SK-N-SH (cell line): ENCODE measurements around the gene DOCK8. TPM values are rescaled to one million over a fixed set of nuclear protein-coding genes. Genes with fewer than 3 reads are reported as not detected.

Source experiments
- CTCF ChIA-PET: fragments of 300-600, 350-600 bp; formaldehyde crosslinking; extraction: SDS; loops from one replicate; lab custom pipeline; 2021; lab: Yijun Ruan, JAX
- POLR2A ChIA-PET: fragments of 350-600 bp; sonication (Branson Sonifier 250); formaldehyde crosslinking; extraction: SDS; loops from one replicate; lab custom pipeline; 2020; ENCODE audit warnings: antibody characterized with exemption, inconsistent platforms; lab: Yijun Ruan, JAX
- DNase-seq: peaks from one replicate; pipeline ENCODE4 v3.0.0; 2012
- H2AFZ ChIP-seq: fragments of 200-600 bp; sonication (generic); 2 replicates; pipeline ENCODE4 v1.8.1; 2016; ENCODE audit warnings: antibody characterized with exemption, mild to moderate bottlenecking, low read depth
- H3F3A ChIP-seq: fragments of 200-600 bp; sonication (generic); replicated peaks from 2 replicates; pipeline ENCODE3; 2016; ENCODE audit warnings: antibody characterized with exemption, mild to moderate bottlenecking; ENCODE audit not compliant: insufficient read depth
- H3K27ac ChIP-seq, 2 experiments: fragments of 200-500 bp in 1 of 2; fragments of 200-600 bp in 1 of 2; sonication (Bioruptor generic) in 1 of 2; sonication (generic), shearing (Covaris generic) in 1 of 2; 2 replicates each; pipeline versions ENCODE4 v1.5.1 to v1.6.1; 2014 to 2016; ENCODE audit warnings: low read depth in 2 of 2, inconsistent platforms in 1 of 2, low read length in 1 of 2, mild to moderate bottlenecking in 1 of 2, mixed read lengths in 1 of 2
- H3K27me3 ChIP-seq: fragments of 200-600 bp; sonication (generic), shearing (Covaris generic); 2 replicates; pipeline ENCODE4 v1.6.1; 2016; ENCODE audit warnings: mixed run types; ENCODE audit not compliant: insufficient read depth
- H3K36me3 ChIP-seq, 2 experiments: fragments of 200-500 bp in 1 of 2; fragments of 200-600 bp in 1 of 2; sonication (Bioruptor generic) in 1 of 2; sonication (generic) in 1 of 2; replicated peaks in 1 of 2; 2 replicates each; pipeline versions ENCODE3 to v1.5.1; 2014 to 2016; ENCODE audit warnings: low read length in 1 of 2, mild to moderate bottlenecking in 1 of 2; ENCODE audit not compliant: insufficient read depth in 2 of 2, control insufficient read depth in 1 of 2
- H3K4me1 ChIP-seq, 2 experiments: fragments of 200-500 bp in 1 of 2; fragments of 200-600 bp in 1 of 2; sonication (Bioruptor generic) in 1 of 2; sonication (generic), shearing (Covaris generic) in 1 of 2; 2 replicates each; pipeline versions ENCODE4 v1.5.1 to v1.6.1; 2014 to 2016; ENCODE audit warnings: low read depth in 1 of 2, low read length in 1 of 2, mixed run types in 1 of 2; ENCODE audit not compliant: insufficient read depth in 2 of 2, control insufficient read depth in 1 of 2
- H3K4me2 ChIP-seq: fragments of 200-600 bp; sonication (generic), shearing (Covaris generic); 2 replicates; pipeline ENCODE4 v1.6.1; 2017; ENCODE audit warnings: mixed run types
- H3K4me3 ChIP-seq, 2 experiments: fragments of 200-500 bp in 1 of 2; fragments of 200-600 bp in 1 of 2; sonication (Bioruptor generic) in 1 of 2; sonication (generic), shearing (Covaris generic) in 1 of 2; 2 replicates each; pipeline versions ENCODE4 v1.5.1 to v1.8.1; 2014 to 2016; ENCODE audit warnings: low read depth in 2 of 2, inconsistent platforms in 1 of 2, low read length in 1 of 2, mild to moderate bottlenecking in 1 of 2, mixed read lengths in 1 of 2, moderate library complexity in 1 of 2
- H3K79me2 ChIP-seq: fragments of 200-600 bp; sonication (generic); 2 replicates; pipeline ENCODE4 v1.8.1; 2017; ENCODE audit warnings: mild to moderate bottlenecking; ENCODE audit not compliant: insufficient read depth
- H3K9ac ChIP-seq: fragments of 200-600 bp; sonication (generic); 2 replicates; pipeline ENCODE4 v1.6.1; 2017; ENCODE audit warnings: mixed run types
- H3K9me2 ChIP-seq: fragments of 200-600 bp; sonication (generic); 2 replicates; pipeline ENCODE4 v1.6.1; 2017; ENCODE audit warnings: mixed run types
- H3K9me3 ChIP-seq: fragments of 200-600 bp; sonication (generic); 2 replicates; pipeline ENCODE4 v1.6.1; 2017; ENCODE audit warnings: mixed run types, mild to moderate bottlenecking, moderate library complexity
- H4K20me1 ChIP-seq: fragments of 200-600 bp; sonication (generic); 2 replicates; pipeline ENCODE4 v1.6.1; 2017; ENCODE audit warnings: mild to moderate bottlenecking, mixed run types; ENCODE audit not compliant: insufficient read depth
- EZH2phosphoT487 ChIP-seq: fragments of 200-600 bp; sonication (generic); IDR thresholded peaks from 2 replicates; pipeline ENCODE4 v1.6.1; 2017; ENCODE audit warnings: low read depth, mixed run types, mild to moderate bottlenecking, antibody characterized with exemption, moderate library complexity, borderline replicate concordance
- FOSL2 ChIP-seq: IDR thresholded peaks from 2 replicates; pipeline ENCODE4 v1.4.0; 2012; ENCODE audit warnings: low read depth, mild to moderate bottlenecking, moderate library complexity, borderline replicate concordance
- FOXM1 ChIP-seq: IDR thresholded peaks from 2 replicates; pipeline ENCODE4 v1.4.0; 2012; ENCODE audit warnings: low read depth, mild to moderate bottlenecking
- GABPA ChIP-seq: IDR thresholded peaks from 2 replicates; pipeline ENCODE4 v1.4.0; 2012; ENCODE audit warnings: low read depth, mild to moderate bottlenecking
- JUND ChIP-seq: IDR thresholded peaks from 2 replicates; pipeline ENCODE4 v1.4.0; 2012
- MAX ChIP-seq: IDR thresholded peaks from 2 replicates; pipeline ENCODE4 v1.4.0; 2012; ENCODE audit warnings: low read depth
- MEF2A ChIP-seq: IDR thresholded peaks from 2 replicates; pipeline ENCODE4 v1.4.0; 2012; ENCODE audit warnings: low read depth, borderline replicate concordance
- MXI1 ChIP-seq: IDR thresholded peaks from 2 replicates; pipeline ENCODE4 v1.6.1; 2012; ENCODE audit warnings: mild to moderate bottlenecking, low read depth, low read length, improper control_type of control experiment
- NFIC ChIP-seq: IDR thresholded peaks from 2 replicates; pipeline ENCODE4 v1.4.0; 2012; ENCODE audit warnings: borderline replicate concordance
- NRF1 ChIP-seq: IDR thresholded peaks from 2 replicates; pipeline ENCODE4 v1.6.1; 2012; ENCODE audit warnings: low read depth, mild to moderate bottlenecking, low read length
- RAD21 ChIP-seq: IDR thresholded peaks from 2 replicates; pipeline ENCODE4 v1.6.1; 2012; ENCODE audit warnings: mild to moderate bottlenecking, low read length
- REST ChIP-seq: IDR thresholded peaks from 2 replicates; pipeline ENCODE4 v1.6.1; 2012; ENCODE audit warnings: mild to moderate bottlenecking, low read depth, low read length, moderate library complexity
- SIN3A ChIP-seq: IDR thresholded peaks from 2 replicates; pipeline ENCODE4 v1.6.1; 2012; ENCODE audit warnings: low read depth, mild to moderate bottlenecking, low read length, moderate library complexity, borderline replicate concordance
- SMC3 ChIP-seq: IDR thresholded peaks from 2 replicates; pipeline ENCODE4 v1.6.1; 2012; ENCODE audit warnings: low read depth, low read length, improper control_type of control experiment
- TAF1 ChIP-seq: IDR thresholded peaks from 2 replicates; pipeline ENCODE4 v1.6.1; 2012; ENCODE audit warnings: low read depth, mild to moderate bottlenecking, low read length, moderate library complexity, borderline replicate concordance
- TEAD4 ChIP-seq: IDR thresholded peaks from 2 replicates; pipeline ENCODE4 v1.4.0; 2012; ENCODE audit warnings: mild to moderate bottlenecking, borderline replicate concordance; ENCODE audit not compliant: insufficient read depth
- USF1 ChIP-seq: IDR thresholded peaks from 2 replicates; pipeline ENCODE4 v1.4.0; 2012; ENCODE audit warnings: low read depth, borderline replicate concordance
- ZBTB33 ChIP-seq: IDR thresholded peaks from 2 replicates; pipeline ENCODE4 v1.4.0; 2012; ENCODE audit warnings: low read depth, borderline replicate concordance
- WGBS: methylation state at CpG from one replicate; pipeline ENCODE4 v1.1.6; 2017; ENCODE audit warnings: low lambda C conversion rate; 5-methylcytosine and 5-hydroxymethylcytosine counted together
- polyA plus RNA-seq, 3 experiments: library from polyadenylated mRNA; depleted of rRNA; stranded (reverse); fragments of >200 nt; gene quantifications; 2 replicates each; pipeline ENCODE4 v1.2.3, GENCODE V29; 2012

The DOCK8 gene
- polyA plus RNA-seq, 1 of the 3 experiments (the other 2 are of a cell fraction) = not detected

GRCh38 chr9:373759-374206 is 159.1 kb downstream of the DOCK8 start:
- CTCF ChIA-PET = no interaction called here
- no peak overlapping the region for H3K27ac ChIP-seq

GRCh38 chr9:374736-375135 is 160.1 kb downstream of the DOCK8 start:
- 7% methylated on average over 2 of the region's 2 CpGs for WGBS
- Histone ChIP-seq H3K9ac (no peak overlapping the region), H3K4me1 (no peaks in the 10 kb centered on the region), H3K79me2 (no peaks in the 10 kb centered on the region), H3K9me2 (no peaks in the 10 kb centered on the region), H2AFZ (no peak overlapping the region), H3K27ac (no peak overlapping the region), H3K9me3 (no peaks in the 10 kb centered on the region), H3K36me3 (no peaks in the 10 kb centered on the region), H4K20me1 (no peaks in the 10 kb centered on the region), H3K4me3 (no peak overlapping the region), H3F3A (no peaks in the 10 kb centered on the region), H3K4me2 (no peak overlapping the region), H3K27me3 (peaks cover 34% of the 10 kb centered on the region; the same call in 1 of the 2 replicates)
- no peak for DNase-seq
- ChIA-PET POLR2A (no interaction called here), CTCF (interaction anchor here (1.4 kb wide), 1 partner anchor 635 kb away, joined by 3 read pairs; no protein-coding TSS in a partner anchor)
- TF ChIP-seq NRF1 (no peak), SMC3 (no peak), MXI1 (no peak), GABPA (no peak), MAX (no peak), JUND (no peak), REST (no peak), RAD21 (no peak), FOXM1 (no peak), MEF2A (no peak)

More at GRCh38 chr9:373759-374206, 159.1 kb downstream of the DOCK8 start:
- Histone ChIP-seq H3F3A (no peaks in the 10 kb centered on the region), H3K79me2 (no peaks in the 10 kb centered on the region), H4K20me1 (no peaks in the 10 kb centered on the region), H3K27me3 (peaks cover 34% of the 10 kb centered on the region; the same call in 1 of the 2 replicates), H3K9me2 (no peaks in the 10 kb centered on the region), H3K4me3 (no peak overlapping the region), H3K9me3 (no peaks in the 10 kb centered on the region), H2AFZ (no peak overlapping the region), H3K4me1 (no peaks in the 10 kb centered on the region), H3K36me3 (no peaks in the 10 kb centered on the region), H3K4me2 (no peak overlapping the region), H3K9ac (no peak overlapping the region)
- no peak for DNase-seq
- TF ChIP-seq MEF2A (no peak), SMC3 (no peak), FOXM1 (no peak), ZBTB33 (no peak), USF1 (no peak), MAX (no peak), JUND (no peak), NRF1 (no peak), GABPA (no peak), SIN3A (no peak), TEAD4 (no peak), MXI1 (no peak), NFIC (no peak), TAF1 (no peak), EZH2phosphoT487 (no peak), FOSL2 (no peak)
- POLR2A ChIA-PET = no interaction called here
- WGBS = 21% methylated on average over 3 of the region's 3 CpGs
